IPS-11a (cell line): ENCODE results near the gene SEPTIN7.
A peak's percentile ranks its signal among the peaks of the same experiment; 100 is the strongest.

Experiments used
- H3K4me3 ChIP-seq: one replicate; pipeline ENCODE4 v1.5.1; 2013; ENCODE audit warnings: low read depth, low read length, control low read depth

Gene SEPTIN7

GRCh38 chr7:35785250-35785649 lies 15.6 kb upstream of the SEPTIN7 start:
- no peak overlapping the region for H3K4me3 ChIP-seq

- H3K4me3 ChIP-seq: no peak overlapping the region
These were observed 12.9 kb upstream of the SEPTIN7 start for GRCh38 chr7:35787925-35788324.

- no peak overlapping the region for H3K4me3 ChIP-seq
These were observed 8.4 kb upstream of the SEPTIN7 start for GRCh38 chr7:35792472-35792871.

GRCh38 chr7:35792873-35793489 lies 7.9 kb upstream of the SEPTIN7 start:
- H3K4me3 ChIP-seq: no peak overlapping the region

DNA sequence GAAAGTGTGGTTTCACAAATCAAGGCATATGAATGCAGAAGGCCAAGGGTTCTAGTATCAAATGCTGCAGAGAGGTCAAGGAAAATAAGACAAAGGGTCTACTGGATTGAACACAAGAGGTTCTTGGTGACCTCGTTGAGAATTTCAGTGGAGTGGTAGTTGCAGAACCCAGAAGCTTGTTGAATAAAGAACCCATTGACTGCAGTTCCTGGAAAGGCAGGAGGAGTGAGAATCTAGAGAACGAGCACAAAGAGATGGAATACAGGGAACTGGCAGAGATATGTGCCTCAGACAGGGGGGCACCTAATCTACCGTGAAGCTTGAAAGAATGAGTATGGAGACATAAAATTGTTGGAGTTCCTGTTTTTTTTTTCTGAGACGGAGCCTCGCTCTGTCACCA lies 3.5 kb upstream of the SEPTIN7 start:
- H3K4me3 ChIP-seq: no peak overlapping the region

DNA sequence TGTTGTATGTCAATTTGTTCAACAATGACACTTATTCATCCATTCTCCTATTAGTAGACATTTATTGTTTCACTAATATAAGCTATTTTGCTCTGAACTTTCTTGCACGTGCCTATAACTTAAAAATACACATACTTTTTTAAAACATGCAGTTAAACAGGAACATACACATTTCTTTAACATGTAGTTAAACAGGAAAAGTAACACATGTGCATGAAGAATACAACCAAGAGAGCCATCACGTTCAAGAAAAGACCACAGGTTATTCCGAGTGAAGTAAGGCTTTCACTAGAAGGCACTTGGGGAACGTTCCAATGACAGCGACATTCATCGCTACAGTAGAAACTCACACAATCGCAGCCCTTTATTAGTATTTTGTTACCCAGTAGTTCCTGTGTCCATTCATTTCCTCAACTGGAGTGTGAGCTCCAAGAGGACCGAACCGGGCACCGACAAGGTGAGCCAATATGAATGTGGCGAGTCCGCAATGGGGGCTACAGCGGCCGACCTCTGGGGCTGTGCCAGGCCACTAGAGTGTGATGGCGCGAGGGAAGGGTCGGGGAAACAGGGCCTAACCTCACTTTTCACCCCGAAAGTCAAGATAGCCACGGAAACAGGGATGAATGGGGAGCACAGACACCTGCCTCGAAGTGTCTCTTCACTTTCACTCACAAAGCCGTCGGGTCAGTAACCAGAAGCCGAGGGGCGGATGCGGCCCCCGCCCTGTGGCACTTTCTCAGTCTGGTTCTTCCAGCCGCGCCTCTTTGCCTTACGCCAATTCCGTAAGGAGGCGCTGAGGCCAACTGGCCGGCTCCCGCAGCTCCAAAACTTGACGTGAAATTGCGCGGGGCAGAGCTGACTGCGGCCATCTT lies 775 bp upstream of the SEPTIN7 start:
- H3K4me3 ChIP-seq: peak overlapping the region; percentile 89

GRCh38 chr7:35801392-35802101 lies 690 bp downstream of the SEPTIN7 start:
- H3K4me3 ChIP-seq: peak overlapping the region; percentile 81

DNA sequence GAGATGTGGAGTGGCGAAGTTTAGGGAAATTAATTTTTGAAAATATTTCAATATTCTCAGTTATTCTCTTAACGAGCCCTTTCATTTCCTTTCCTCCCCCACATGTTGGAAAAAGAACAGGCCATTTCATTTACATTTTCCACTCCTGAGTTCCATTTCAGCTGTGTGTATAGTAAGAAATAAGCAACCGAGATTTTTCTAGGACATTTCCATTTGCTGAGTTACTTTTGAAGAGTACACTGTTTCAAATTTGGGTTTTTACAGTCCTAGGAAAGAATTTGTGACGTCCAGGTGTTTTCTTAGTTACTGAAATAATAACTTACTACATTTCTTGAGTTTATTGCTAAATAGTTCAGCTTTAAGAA lies 1.2 kb downstream of the SEPTIN7 start:
- H3K4me3 ChIP-seq: peak overlapping the region; percentile 81

DNA sequence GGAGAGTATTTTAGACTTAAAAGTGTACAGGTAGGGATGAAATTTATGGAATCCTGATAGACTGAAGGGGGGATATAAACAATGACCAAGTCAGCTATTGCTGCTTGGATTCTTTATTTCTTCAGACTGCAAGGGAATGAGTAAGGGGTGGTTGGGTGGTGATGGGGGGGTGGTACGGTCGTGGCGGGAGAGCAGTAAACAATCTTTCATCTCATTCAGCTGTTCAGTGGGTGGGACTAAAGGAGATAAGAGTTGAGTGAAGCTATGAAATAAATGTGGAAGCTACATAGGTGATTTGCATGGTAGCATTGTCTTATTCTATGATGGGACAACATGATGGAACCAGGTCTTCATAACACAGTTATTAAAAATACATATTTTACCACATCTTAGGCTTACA lies 1.8 kb downstream of the SEPTIN7 start:
- H3K4me3 ChIP-seq: peak overlapping the region; percentile 81

GRCh38 chr7:35804231-35804970 lies 3.5 kb downstream of the SEPTIN7 start:
- no peak overlapping the region for H3K4me3 ChIP-seq

DNA sequence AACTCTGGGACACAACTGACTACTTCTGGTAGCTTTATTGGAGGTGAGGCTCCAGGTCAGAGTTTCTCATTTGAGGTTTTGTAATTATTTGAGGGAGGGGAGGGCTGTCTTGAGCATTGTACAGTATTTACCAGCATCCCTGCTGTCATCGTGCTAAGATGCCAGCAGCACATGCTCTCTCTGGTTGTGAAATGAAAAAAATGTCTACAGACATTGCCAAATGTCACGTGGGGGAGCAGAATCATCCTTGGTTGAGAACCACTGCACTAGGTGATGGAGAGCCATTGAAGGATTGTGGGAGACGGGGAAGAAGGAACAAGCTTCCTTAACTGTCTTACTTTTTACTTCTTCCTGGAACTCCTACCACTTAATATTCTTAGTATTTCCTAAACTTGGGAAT lies 5.0 kb downstream of the SEPTIN7 start:
- no peak overlapping the region for H3K4me3 ChIP-seq

GRCh38 chr7:35816514-35816913 lies 15.7 kb downstream of the SEPTIN7 start:
- no peak overlapping the region for H3K4me3 ChIP-seq

- no peak overlapping the region for H3K4me3 ChIP-seq
These were observed 16.3 kb downstream of the SEPTIN7 start for GRCh38 chr7:35817181-35817580.

GRCh38 chr7:35817930-35818329 lies 17.1 kb downstream of the SEPTIN7 start:
- no peak overlapping the region for H3K4me3 ChIP-seq

DNA sequence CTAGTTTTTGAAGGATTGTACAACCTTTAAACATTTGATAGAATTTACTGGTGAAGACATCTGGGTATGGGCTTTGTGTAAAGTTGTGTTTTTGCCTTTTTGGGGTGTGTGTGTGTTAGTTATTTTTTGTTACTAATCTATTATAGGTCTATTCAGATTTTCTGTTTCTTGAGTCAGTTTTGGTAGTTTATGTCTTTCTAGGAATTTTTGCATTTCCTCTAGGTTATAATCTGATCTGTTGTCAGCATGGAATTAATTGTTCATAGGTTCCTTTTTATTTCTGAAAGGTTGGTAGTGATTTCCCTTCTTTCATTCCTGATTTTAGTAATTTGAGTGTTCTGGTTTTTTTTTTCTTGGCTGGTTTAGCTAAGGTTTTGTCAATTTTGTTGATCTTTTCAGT lies 17.7 kb downstream of the SEPTIN7 start:
- H3K4me3 ChIP-seq: no peak overlapping the region

GRCh38 chr7:35819310-35819709 lies 18.5 kb downstream of the SEPTIN7 start:
- H3K4me3 ChIP-seq: no peak overlapping the region

GRCh38 chr7:35819954-35820703 lies 19.3 kb downstream of the SEPTIN7 start:
- H3K4me3 ChIP-seq: no peak overlapping the region

GRCh38 chr7:35820858-35821257 lies 20.0 kb downstream of the SEPTIN7 start:
- H3K4me3 ChIP-seq: no peak overlapping the region

GRCh38 chr7:35823440-35823839 lies 22.6 kb downstream of the SEPTIN7 start:
- no peak overlapping the region for H3K4me3 ChIP-seq

DNA sequence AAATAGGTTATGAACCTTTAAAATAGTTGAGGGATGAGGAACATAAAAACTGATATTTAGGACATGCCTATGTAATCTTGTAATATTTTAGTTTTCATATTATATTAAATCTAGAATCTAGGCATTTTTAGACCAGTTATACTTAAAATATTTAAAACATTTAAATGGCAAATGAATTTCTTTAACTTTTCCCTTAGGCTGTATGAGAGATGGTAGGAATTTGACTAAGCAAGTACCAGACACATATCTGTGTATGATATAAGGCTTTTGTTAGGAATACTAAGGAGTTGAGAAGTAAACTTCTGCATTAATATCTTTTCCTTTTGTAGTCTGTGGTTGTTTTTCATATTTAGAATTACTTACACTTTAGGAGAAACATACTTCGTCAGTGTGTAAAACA lies 25.1 kb downstream of the SEPTIN7 start:
- H3K4me3 ChIP-seq: no peak overlapping the region

GRCh38 chr7:35826751-35827150 lies 25.9 kb downstream of the SEPTIN7 start:
- H3K4me3 ChIP-seq: no peak overlapping the region
